Activated effector memory CD4-positive, alpha-beta T cell treated with anti-CD3 and anti-CD28 coated beads, Interleukin-2, amount 50 U/mL, for 16 hours (primary cell): ENCODE results near the gene CTXN1.
A peak's percentile ranks its signal among the peaks of the same experiment; 100 is the strongest.
"Not testable (repeated sequence)": the region's sequence is repeated elsewhere in the genome, so short reads cannot be mapped to it uniquely, and the experiment has no call there.

Source experiments
- DNase-seq: peaks from one replicate; pipeline ENCODE4 v3.0.0-alpha.2; 2020

The CTXN1 gene

DNA sequence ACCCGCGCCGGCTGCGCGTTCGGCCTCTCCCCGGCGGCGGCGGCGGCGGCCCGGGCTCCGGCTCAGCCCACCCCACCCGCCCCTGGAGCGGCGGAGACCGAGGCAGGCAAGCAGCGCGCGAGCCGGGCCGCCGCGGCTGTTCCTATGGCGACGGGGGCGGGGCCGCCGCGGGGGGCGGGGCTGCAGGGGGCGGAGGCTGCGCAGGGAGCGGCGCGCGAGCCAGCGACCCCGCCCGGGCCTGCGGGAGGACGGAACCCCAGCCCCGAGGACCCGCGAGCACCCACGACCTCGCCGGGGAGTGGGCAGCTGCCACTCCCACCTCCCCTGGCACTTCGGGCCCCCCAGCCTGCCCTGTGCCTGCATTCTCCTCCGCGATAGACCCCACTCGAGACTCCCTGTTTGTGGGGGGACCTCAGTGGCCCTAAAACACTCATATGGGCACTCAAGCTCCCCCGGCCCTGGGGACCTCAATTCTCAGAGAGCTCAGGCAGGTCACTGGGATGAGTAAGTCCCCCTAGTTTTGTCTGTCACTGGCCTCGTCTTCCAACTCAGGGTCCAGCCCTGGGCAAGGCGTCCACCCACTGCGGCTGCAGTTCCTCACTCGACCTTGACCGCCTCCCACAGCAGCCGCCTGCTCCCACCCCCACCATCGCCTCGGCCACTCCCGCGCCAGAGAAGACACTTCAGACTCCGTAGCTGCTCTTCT is at the start of gene CTXN1:
TSS of gene CTXN1 (minus strand) at position 115 of the 706 bp plus-strand sequence. CDS start 597 bp downstream, outside the sequence.
- peak; percentile 93 for DNase-seq

DNA sequence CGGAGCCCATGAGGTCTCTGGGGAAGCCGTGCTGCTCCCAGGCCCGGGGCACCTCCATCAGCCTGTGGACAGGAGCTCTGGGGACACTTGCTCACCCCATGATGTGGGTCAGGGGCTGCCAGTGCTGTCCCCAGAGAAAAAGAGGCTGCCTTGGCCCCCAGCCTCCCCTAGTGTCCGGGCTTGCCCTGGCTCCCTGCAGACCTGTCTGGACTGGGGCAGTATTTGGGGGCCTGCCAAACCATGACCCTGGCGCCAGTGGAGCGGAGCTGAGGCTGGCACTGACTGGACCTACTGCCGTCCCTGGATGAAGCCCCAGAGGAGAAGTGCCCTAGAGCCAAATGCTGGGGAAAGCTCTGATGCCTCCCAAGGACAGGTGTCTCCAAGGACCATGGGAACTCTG is 49.1 kb upstream of the CTXN1 start:
- no peak for DNase-seq

DNA sequence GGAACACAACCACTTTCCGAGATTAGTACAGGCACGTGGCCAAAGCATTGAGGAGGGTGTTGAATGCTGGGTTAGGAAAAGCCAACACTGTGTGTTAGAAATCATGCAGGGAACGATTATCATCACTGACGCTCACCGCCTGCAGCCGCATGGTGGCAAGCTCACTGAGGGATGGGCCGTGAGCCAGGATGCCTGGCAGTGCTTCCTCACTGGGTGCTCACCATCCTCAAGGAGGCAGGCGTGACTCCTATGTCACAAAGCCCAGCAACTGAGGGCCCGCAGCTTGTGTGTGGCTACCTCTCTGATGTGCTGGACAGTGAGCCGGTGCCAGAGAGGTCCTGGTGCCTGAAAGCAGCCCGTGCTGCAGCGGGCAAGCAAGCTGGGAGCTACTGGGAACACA is 47.9 kb upstream of the CTXN1 start:
- no peak for DNase-seq

DNA sequence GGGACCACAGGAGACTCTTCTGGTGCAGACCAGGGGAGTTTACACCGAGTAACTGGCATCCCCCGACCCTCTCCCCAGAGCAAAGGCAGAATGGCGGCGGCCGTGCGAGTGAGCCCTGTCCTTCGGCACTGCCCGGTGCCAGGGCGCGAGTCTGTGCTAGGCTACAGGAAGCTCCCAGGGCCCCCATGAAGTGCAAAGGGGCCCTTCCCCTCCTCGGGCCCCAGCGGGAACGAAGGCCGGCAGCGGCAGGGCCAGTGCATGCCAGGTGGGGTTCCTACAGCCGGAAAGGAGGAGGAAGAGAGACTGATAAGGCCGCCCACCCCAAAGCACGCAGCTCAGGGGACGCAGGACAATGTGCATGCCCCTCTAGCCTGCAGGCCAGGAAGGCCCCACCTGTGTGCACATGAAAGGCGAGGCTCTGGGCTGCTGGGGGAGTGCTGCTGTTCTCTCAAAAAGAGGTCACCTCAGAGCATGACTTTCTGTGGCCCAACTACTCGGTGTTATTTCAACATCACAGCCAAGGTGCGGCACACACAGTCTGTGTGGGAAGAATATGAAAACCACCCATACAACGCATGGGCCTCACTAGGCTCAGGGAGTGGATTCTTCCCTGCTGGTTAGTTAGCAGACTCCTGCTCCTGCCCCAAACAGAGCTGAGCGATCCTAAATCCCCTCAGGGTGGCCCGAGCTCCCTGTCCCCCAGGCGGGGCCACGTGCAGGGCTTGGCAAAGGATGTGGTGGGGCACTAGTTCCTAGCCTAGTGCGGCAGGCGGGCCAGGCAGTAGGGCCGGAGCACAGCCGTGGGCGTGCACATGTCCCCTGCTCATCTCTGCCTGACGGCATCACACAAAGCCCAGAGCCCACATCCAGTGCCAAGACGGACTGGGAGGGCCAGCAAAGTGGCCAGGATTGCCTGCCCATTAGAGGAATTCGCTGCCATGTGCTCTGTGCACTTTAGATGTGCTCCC is 45.9 kb upstream of the CTXN1 start:
- no peak for DNase-seq

DNA sequence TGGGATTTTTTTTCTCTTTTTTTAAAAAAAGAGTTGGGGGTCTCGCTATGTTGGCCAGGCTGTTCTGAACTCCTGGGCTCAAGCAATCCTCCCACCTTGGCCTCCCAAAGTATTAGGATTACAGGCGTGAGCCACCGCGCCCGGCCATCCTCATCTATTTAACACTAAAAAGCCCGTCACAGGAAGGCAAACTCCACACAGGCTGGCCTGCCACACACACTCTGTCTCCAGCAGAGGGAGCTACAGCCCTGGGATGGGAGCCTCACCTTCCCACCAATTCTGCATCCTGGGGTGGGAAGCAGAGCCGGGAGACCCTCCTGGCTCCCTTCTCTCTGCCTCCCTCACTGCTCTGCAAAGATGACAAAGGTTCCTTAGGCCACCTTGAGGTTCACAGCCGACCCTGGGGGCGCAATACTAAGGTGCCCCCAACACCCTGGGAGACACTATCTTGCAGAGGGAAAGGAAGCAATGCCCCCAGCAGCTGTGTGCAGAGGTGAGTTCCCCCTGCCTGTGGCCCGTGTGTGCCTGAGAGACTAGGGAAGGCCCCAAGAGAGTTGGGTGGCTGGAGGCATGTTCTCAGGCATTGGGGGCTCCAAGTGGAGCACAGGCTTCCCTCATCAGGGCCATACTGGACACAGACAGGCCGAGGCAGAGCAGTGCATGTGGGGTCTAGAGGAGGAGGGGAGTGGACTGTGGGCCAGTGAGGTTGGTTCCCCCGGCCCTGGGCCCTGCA is 44.9 kb upstream of the CTXN1 start:
- DNase-seq = no peak

DNA sequence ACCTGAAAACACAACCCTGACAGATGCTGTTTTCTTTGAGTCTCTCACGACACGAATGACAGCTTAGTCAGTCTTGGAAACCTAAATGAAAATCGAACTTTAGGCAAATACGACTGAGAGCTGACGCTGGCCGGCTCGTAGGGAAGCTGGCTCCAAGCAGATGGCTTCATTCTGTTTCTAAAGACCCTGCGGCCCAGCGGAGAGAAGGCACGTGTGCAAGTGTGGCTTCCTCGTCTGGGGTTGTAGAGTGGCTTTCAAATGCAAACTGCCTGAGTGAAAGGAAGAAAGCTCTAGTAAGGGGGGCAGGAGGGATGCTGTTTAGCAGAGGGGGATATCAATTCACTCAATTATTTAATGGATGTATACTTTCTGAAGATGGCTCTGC is 43.6 kb upstream of the CTXN1 start:
- DNase-seq = no peak

DNA sequence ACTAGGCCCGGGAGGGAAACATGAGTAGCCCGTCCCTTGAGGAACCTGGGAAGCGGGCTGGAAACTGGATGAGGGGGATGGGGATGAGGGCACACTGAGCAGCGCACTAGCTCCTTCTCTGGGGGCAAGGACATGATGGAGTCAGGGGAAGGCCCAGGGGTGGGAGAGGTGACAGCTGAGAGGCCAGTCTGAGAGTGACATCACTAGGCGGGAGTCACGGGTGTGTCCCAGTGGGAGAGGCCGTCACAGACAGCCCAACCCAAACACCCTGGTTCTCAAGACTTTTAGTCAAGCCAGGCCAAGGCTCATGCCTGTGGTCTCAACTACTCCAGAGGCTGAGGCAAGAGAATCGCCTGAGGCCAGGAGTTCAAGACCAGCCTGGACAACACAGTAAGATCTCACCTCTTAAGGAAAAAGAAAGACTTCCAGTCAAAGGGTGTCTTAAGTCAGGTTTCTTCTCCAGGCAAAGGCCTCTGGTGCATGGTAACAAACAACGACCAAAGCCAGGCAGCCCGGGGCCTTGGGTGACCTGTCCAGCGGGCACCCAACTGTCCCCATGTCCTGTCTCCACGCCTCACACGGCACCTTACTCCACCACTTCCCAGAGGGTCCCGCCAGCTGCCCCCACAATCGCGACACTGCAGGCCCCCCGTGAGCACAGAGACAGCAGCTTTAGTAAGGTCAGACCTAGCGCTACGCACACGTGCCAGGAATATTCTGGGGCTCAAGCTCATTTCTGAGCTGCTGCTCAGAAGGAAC is 43.0 kb upstream of the CTXN1 start:
- DNase-seq = no peak

DNA sequence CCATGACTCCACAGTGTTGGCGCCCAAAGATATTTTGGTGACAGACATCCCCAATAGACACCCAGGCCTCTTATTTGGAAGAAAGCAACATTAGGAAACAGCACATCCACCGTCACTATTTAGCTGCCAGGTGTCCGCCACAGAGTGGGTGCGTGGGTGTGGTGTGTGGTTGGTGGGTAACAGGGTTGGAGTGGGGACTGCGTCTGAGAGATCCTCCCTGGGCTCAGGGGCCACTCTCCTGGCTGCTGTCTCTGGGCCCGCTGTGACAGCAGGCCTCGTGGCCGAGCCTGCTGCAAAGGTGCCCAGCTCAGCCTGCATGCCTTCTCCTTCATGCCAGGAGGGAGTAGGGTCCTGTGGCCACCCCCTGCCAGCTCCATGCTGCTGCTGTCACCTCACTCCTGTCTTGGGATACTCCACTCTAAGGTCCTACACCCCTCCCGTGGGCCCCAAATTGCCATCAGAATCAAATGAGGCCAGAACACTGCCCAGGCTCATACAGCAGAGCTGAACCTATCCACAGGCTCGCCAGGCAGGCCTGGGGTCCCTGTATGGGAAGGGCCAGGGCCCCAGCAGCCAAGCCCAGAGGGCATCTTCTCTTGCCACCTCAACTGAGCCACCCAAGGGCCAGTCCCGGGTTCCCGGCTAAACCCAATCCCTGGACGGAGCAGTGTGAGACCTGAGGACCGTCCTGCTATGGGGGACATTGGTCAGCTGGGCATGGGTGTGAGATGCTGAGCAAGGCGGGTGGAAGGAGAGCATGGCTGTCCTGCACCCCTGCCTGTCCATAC is 42.3 kb upstream of the CTXN1 start:
- DNase-seq = no peak

DNA sequence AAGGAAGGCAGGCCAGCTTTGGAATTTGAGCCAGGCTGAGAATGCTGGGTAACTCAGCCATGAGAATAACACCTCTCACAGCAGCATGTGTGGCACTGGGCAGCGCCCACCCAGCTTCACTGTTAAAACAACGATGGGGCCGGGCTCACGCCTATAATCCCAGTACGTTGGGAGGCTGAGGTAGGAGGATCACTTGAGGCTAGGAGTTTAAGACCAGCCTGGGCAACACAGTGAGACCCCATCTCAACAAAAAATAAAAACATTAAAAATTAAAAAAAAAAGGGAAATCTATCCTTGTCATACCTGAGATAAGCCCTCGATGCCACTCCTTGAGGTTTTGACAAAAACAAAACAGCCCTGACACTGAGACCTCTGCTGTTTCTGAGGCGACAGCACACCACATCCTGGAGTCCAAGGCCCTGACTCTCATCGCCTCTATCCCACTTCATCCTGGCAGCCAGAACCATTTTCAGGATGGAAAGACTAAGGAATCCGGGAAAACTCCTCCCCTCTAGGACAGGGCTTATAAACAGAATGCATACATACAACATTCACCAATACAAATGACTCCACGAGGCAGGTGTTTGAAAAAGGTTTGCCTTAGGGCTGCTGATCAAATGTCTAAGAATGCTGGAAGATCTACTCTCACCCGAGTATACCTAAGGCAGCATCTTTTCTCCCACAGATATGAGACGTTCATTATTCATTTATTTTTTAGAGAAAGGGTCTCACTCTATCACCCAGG is 40.2 kb upstream of the CTXN1 start:
- no peak for DNase-seq

DNA sequence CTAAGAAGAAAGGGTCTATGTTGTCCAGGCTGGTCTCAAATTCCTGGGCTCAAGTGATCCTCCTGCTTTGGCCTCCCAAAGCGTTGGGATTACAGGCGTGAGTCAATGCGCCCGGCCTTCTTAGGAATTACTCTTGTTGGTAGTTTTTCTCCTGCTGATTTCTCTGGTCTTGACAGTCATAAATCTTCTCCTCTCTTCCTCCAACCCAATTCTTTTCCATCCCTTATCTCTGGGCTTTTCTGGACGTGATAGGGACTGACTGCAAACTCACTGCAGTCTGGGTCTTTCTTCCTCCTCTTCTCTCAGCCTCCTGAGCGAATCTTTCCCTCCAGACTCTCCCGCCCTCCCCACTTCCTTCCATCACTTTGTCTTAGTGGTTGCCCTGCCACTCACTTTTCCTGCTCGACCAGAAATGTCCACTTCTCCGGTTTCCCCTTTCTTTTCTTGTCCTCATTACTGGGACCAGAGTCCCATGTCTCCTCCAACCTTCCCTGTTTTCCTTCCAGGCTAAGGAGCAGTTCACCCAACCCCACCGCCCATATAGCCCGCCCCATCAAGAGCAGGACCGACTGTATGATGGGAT is 39.4 kb upstream of the CTXN1 start:
- no peak for DNase-seq

DNA sequence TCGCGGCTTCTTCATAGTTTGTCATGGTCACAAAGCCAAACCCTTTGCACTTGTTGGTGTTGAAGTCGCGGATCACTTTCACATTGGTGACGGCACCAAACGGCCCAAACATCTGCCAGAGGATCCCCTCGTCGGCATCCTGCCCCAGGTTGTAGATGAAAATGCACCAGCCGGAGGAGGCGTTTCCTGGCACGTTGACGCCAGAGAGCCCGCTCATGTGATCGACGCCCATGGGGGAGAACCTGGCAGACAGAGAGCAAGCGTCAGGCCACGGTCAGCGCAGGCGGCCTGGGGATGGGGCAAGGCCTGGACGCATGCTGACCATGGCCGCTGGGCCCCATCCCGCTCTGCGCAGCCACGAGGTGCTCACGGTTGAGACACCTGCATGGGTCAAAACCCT is 37.6 kb upstream of the CTXN1 start:
- no peak for DNase-seq

DNA sequence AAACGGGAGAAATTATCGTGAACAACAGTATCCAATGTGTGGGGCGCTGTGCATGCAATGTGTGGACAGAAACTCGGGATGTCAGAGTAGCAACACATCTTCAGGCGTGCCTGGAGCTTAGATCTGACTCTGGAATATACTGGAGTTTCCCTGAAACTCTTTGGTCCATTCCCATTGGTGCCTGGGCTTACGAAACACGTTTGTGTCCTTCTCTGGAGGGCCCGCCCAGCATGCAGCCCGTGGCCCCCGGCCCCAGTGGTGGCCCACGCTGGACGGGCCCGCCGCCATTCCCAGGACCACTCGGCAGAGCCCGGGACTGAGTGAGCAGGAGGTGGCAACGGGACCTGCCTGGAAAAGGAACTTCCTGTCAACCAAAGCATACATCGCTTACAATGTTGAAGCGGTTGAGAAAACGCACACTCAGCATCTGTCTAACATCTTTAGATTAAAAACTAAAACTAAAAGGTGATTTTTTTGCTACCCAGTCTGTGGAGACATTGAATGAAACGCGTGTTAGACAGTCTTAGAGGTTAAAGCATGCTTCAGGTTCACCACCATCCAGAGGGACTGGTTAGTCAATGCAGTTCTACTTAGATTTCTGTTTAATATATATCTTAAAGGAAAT is 36.8 kb upstream of the CTXN1 start:
- DNase-seq = no peak

DNA sequence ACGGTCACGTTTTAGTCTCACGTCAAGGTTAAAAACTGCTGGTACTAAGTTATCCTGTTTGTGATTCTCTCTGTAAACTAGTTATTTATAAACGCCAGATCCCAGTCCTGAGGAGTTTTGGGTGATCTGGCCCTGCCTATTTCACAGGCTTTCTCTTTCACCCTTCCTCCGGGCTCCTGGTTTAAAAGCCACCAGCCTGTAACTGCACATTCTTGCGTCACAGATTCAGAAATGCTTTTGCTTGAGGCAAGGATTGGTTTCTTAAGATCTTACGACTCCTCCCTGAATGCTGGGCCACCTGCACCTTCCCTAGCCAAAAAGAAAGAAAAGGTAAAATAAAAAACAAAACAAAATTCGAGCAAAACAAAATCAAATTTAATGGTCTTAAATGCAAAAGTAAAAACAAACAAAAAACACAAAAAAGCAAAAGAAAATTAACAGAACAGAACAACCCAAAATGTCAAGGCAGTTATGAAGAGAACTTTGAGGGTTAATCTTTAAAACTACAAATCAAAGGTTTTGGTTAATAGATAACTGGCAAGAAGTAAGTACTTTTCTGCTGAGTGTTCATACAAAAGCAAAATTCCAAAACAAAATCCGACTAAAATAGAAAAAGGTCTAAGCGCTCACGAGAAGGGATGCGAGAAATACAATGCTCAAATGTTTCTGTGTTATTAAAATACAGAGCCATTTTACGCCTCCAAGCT is 36.1 kb upstream of the CTXN1 start:
- no peak for DNase-seq

DNA sequence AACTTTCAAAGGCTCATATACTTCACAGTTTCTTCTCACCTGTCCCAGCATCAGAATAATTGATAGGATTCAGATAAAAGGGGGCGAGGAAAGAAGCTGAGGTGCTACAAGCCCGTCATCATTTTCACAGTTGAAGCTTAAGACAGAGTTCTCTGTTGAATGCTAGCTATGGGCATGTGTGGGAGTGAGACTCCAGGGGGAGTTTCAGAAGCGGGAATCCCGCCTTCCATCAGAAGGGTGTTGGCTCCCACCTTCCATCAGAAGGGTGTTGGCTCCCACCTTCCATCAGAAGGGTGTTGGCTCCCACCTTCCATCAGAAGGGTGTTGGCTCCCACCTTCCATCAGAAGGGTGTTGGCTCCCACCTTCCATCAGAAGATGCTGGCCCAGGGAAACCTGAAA is 35.1 kb upstream of the CTXN1 start:
- not testable (repeated sequence) for DNase-seq

DNA sequence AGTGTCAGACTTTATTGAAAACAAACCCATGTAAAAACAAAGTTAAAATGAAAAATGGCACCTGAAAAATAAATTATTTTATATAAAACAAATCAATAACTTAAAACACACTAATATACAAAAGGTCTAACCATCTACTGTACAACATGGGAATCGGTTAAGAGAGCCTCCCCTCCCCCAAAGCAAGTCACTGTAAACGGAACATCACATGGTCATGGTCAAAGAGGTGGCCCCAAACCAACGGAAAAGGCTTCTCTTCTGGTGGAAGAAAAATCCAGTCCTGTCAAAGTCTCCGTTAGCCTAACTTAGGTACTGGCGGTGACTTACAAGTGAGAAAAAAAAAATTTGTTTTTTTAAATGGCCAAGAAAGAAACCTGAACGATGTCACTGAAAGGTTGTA is 33.3 kb upstream of the CTXN1 start:
- no peak for DNase-seq

DNA sequence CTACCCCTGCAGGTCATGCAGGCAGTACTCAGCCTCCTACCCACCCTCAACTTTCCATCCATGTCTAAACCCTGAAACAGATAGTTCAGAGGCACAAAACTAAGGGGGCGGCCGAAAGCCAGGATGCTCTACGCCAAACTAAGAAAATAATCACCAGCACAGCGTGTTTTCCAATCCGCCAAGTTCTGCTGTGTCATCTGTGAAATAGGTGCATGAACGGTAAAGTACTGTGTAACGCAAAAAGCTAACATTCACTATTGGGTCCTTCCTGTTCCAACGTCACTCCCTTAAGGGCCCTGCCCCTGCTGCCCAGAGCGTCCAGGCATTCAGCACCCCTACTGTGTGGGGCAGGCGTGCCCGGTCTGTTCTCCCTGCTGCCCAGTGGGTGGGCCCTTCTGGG is 29.8 kb upstream of the CTXN1 start:
- DNase-seq = no peak

DNA sequence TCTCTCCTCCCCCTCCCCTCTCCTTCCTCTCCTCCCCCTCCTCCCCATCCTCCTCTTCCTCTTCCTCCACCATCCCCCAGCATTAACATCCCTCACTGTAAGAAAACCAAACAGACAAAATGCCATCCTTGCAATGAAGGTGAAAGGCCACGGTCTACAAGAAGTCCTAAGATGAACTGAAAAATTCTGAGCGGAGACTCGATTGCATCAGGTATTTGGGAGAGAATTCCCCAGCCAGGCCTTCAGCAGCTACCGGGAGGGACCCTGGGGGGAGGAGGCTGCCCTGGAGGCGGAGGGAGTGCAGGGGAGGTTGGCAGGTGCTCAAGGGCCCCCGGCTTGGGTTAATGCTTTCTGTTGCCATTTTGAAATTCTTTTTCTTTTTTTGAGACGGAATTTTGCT is 27.6 kb upstream of the CTXN1 start:
- no peak for DNase-seq

DNA sequence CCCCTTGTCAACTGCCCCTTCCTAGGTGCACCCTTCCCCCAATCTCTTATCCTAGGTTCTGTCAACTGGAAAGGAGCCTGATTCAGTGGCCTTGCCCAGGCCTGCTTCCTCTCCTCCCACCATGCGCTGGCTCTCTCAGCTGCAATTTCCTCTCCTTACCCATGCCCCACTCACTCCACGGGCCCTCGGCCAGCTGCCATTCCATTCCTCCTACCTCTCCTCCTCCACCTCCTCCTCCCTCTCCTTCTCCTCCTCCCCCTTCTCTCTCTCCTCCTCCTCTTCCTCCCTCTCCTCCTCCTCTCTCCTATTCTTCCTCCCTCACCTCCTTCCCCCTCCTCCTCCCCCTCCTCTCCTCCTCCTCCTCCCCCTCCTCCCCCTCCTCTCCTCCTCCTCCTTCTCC is 27.1 kb upstream of the CTXN1 start:
- no peak for DNase-seq

DNA sequence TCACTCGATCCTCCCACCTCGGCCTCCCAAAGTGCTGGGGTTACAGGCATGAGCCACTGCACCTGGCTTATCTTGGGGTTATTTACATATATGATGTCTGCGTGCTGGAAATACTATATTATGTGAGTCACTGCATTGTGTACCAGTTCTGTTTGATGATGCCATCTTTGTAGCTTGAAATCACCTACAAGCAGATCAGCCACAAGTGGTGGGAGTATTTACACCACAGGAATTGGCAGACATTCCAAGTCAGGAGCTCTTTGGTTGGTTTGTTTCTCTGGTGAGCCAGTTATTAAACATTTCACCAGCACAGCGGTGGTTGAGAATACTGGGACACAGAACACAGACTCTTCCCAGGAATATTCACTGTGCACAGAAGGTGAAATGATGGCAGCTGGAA is 22.0 kb upstream of the CTXN1 start:
- no peak for DNase-seq
